GM21723 (cell line): ENCODE results near the gene GPR33.
"Not testable (repeated sequence)": the region's sequence is repeated elsewhere in the genome, so short reads cannot be mapped to it uniquely, and the experiment has no call there.

ENCODE experiments used
- ATAC-seq: cut with Tn5 transposase; IDR thresholded peaks from one replicate; pipeline ENCODE4 v1.9.1; 2021; ENCODE audit warnings: mild to moderate bottlenecking, moderate library complexity; ENCODE audit not compliant: unreplicated experiment

Gene GPR33

GRCh38 chr14:31462450-31462849 lies 25.4 kb downstream of the GPR33 start:
- ATAC-seq: not testable (repeated sequence)

GRCh38 chr14:31461545-31461944 lies 26.3 kb downstream of the GPR33 start:
- ATAC-seq: no peak

- ATAC-seq: no peak
Measured at GRCh38 chr14:31457665-31458659, 29.9 kb downstream of the GPR33 start.

GRCh38 chr14:31456841-31457664 lies 30.8 kb downstream of the GPR33 start, which contains the start of gene DTD2:
TSS of gene DTD2 (minus strand) at chr14:31457506. CDS start at chr14:31457393, 113 bp downstream.
- ATAC-seq: peak; percentile 99

GRCh38 chr14:31449971-31450610 lies 37.7 kb downstream of the GPR33 start:
- peak; percentile 69 for ATAC-seq

- ATAC-seq: no peak
Measured at GRCh38 chr14:31449136-31449535, 38.7 kb downstream of the GPR33 start.

- ATAC-seq: no peak
Measured at GRCh38 chr14:31445703-31446102, 42.1 kb downstream of the GPR33 start.

- no peak for ATAC-seq
Measured at GRCh38 chr14:31442284-31442683, 45.6 kb downstream of the GPR33 start.

- no peak for ATAC-seq
Measured at GRCh38 chr14:31441273-31442111, 46.3 kb downstream of the GPR33 start.

- no peak for ATAC-seq
Measured at GRCh38 chr14:31440280-31440679, 47.6 kb downstream of the GPR33 start.

GRCh38 chr14:31439561-31439960 lies 48.3 kb downstream of the GPR33 start:
- ATAC-seq: no peak

GRCh38 chr14:31437045-31437691 lies 50.7 kb downstream of the GPR33 start:
- not testable (repeated sequence) for ATAC-seq

- ATAC-seq: no peak
Measured at GRCh38 chr14:31435276-31435675, 52.6 kb downstream of the GPR33 start.
